GM23248 (cell line): ENCODE results near the gene ATF2.

Experiments used
- EZH2 ChIP-seq: fragments of 200-600 bp; sonication (generic); IDR thresholded peaks from 2 replicates; pipeline ENCODE4 v1.6.1; 2018; ENCODE audit warnings: antibody characterized with exemption, mild to moderate bottlenecking; ENCODE audit not compliant: insufficient read depth, poor library complexity, severe bottlenecking
- EZH2phosphoT487 ChIP-seq: fragments of 200-600 bp; sonication (generic); IDR thresholded peaks from 2 replicates; pipeline ENCODE4 v1.6.1; 2018; ENCODE audit warnings: antibody characterized with exemption, moderate library complexity, mild to moderate bottlenecking, low read depth; ENCODE audit not compliant: insufficient read depth

DNA sequence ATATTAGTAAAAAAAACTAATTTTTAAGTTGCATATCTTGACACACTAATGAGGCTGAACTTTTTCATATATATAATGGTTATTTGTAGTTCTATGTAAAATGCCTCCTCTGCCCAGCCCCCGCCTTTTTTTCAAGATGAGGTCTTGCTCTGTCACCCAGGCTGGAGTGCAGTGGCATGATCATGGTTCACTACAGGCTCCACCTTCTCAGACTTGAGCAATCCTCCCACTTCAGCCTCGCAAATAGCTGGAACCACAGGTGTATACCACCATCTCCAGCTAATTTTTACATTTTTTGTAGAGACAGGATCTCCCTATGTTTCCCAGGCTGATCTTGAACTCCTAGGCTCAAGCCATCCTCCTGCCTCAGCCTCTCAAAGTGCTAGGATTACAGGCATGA is 24.3 kb downstream of the ATF2 start:
- TF ChIP-seq EZH2phosphoT487 (no peak), EZH2 (no peak)
